Measurements from ENCODE around the gene ABCG5.

The ABCG5 gene

GRCh38 chr2:43854671-43855070, 16.0 kb upstream of the ABCG5 start:
- Histone ChIP-seq H3K4me3 (replicated peaks; ENCODE audit: insufficient read depth, low read length) (no peak overlapping the region), H3K27me3 (ENCODE audit: insufficient read depth, poor library complexity, severe bottlenecking) (no peaks in the 10 kb centered on the region), H3K27ac (replicated peaks) (no peak overlapping the region)
- no peak for TF ChIP-seq POLR2AphosphoS5 (IDR thresholded peaks at IDR 0.05; ENCODE audit: low read depth)
- TF ChIP-seq REST (IDR thresholded peaks at IDR 0.05; ENCODE audit: insufficient replicate concordance, low read depth): no peak
- no peak for TF ChIP-seq SPI1 (IDR thresholded peaks at IDR 0.05; ENCODE audit: borderline replicate concordance, low read depth)
- no peak for TF ChIP-seq CTCF (IDR thresholded peaks at IDR 0.05; ENCODE audit: insufficient read depth, low read length)
- TF ChIP-seq GABPA (IDR thresholded peaks at IDR 0.05; ENCODE audit: low read depth): no peak
- no peak for DNase-seq (ENCODE audit: low read depth in 1 of 2, low spot score in 1 of 2)

GRCh38 chr2:43853141-43854081, 14.8 kb upstream of the ABCG5 start:
- H3K4me3 ChIP-seq (replicated peaks; ENCODE audit: insufficient read depth, low read length): no peak overlapping the region
- no peak overlapping the region for H3K27ac ChIP-seq (replicated peaks)
- DNase-seq (ENCODE audit: low read depth in 1 of 2, low spot score in 1 of 2): no peak
- H3K27me3 ChIP-seq (ENCODE audit: insufficient read depth, poor library complexity, severe bottlenecking): no peaks in the 10 kb centered on the region
- TF ChIP-seq REST (IDR thresholded peaks at IDR 0.05; ENCODE audit: insufficient replicate concordance, low read depth): no peak
- TF ChIP-seq CTCF (IDR thresholded peaks at IDR 0.05; ENCODE audit: insufficient read depth, low read length): no peak
- TF ChIP-seq SPI1 (IDR thresholded peaks at IDR 0.05; ENCODE audit: borderline replicate concordance, low read depth): no peak
- no peak for TF ChIP-seq GABPA (IDR thresholded peaks at IDR 0.05; ENCODE audit: low read depth)
- TF ChIP-seq POLR2AphosphoS5 (IDR thresholded peaks at IDR 0.05; ENCODE audit: low read depth): no peak

- Histone ChIP-seq H3K27me3 (ENCODE audit: insufficient read depth, poor library complexity, severe bottlenecking) (no peaks in the 10 kb centered on the region), H3K27ac (replicated peaks) (no peak overlapping the region), H3K4me3 (replicated peaks; ENCODE audit: insufficient read depth, low read length) (no peak overlapping the region)
- DNase-seq (ENCODE audit: low read depth in 1 of 2, low spot score in 1 of 2): no peak
- no peak for TF ChIP-seq CTCF (IDR thresholded peaks at IDR 0.05; ENCODE audit: insufficient read depth, low read length)
- TF ChIP-seq GABPA (IDR thresholded peaks at IDR 0.05; ENCODE audit: low read depth): no peak
- TF ChIP-seq SPI1 (IDR thresholded peaks at IDR 0.05; ENCODE audit: borderline replicate concordance, low read depth): no peak
- TF ChIP-seq REST (IDR thresholded peaks at IDR 0.05; ENCODE audit: insufficient replicate concordance, low read depth): no peak
- no peak for TF ChIP-seq POLR2AphosphoS5 (IDR thresholded peaks at IDR 0.05; ENCODE audit: low read depth)
These were observed 13.6 kb upstream of the ABCG5 start for GRCh38 chr2:43852196-43852730.

All from HL-60 (cell line).